Measurements from ENCODE around the gene ZFP92. TPM values are rescaled to one million over a fixed set of nuclear protein-coding genes. Genes with fewer than 3 reads are reported as not detected.

The ZFP92 gene
- polyA plus RNA-seq, 2 donors: 0.04 to 0.05 TPM

DNA sequence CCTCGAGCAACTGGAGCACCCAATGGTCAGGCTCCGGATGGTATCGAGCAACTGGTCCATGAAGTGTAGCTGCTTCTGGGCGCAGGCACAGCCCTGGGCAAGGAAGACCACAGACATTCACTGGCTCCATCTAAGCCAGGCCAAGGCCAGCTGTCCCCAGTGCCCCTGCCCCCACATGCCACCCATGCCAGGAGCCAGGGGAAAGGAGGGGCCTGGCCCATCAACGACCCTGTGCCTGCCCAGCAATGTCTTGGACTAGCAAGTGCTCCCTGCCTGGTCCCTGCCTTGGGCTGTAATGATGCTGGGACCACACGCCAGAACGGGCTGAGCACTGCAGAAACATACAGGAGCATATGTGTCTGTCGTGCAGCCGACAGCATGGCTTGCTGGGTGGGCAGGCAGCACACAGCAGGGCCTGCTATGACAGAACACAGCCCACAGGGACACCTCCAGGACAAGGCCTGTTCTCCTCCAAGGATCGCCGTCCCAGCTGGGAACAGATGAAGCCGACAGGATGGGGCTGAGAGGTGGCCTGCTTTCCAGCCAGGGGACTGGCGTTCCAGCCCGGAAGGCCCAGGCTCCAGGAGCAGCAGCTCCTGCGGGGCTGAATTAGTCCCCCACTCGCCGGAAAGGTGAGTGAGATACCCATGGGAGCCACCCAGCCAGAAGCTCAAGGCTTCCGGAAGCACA, 46.0 kb downstream of the ZFP92 start:
- peaks cover 3 to 10% of the 10 kb centered on the region in 2 donors for H3K36me3 ChIP-seq (ENCODE audit: control insufficient read depth in 2 of 2, insufficient read depth in 2 of 2, low read length in 1 of 2)
- no peak overlapping the region for H3K4me3 ChIP-seq (ENCODE audit: low read depth in 1 of 2, low read length in 2 of 2)
- 86 to 92% methylated on average over 18 of the region's 18 CpGs for WGBS, 2 donors
- H3K4me1 ChIP-seq (ENCODE audit: control insufficient read depth in 2 of 2, insufficient read depth in 2 of 2, low read length in 1 of 2): peaks cover 0 to 8% of the 10 kb centered on the region in 2 donors
- H3K27ac ChIP-seq (ENCODE audit: low read depth in 2 of 2, low read length in 1 of 2): no peak overlapping the region
- H3K9me3 ChIP-seq (ENCODE audit: control insufficient read depth in 2 of 2, insufficient read depth in 1 of 2, low read depth in 1 of 2, low read length in 1 of 2): no peaks in the 10 kb centered on the region
- no peaks in the 10 kb centered on the region for H3K27me3 ChIP-seq (ENCODE audit: control insufficient read depth in 1 of 2, insufficient read depth in 2 of 2, low read length in 2 of 2)

DNA sequence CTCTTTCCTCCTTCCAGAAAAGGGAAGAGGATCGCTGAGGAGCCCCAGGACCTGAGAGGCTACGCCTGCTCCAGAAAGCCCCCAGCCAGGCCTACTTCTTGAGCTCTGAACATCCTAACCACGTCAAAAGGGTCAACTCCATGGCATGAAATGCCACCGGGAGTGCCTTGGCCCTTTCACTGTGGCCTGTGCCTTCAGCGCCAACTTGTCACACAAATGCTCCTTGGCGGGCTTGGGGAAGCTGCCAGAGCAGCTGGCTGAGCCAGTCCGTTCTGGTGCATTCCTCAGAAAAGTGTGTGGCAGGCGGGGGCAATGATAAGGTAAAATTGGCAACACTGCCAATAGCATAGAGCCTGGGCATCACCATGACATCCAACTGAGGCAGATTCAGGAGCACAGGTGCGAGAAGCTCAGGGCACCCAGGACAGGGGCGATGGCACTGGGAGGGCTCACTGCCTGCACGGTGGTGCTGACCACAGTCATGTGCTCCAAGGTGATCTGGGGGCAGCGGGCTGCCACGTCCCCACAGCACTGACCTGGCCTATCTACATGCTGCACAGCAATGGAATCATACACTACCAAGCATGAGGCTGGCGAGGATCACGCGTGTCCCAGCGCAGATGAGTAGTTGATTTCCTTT, 46.7 kb downstream of the ZFP92 start:
- Histone ChIP-seq H3K36me3 (ENCODE audit: control insufficient read depth in 2 of 2, insufficient read depth in 2 of 2, low read length in 1 of 2) (peaks cover 3 to 10% of the 10 kb centered on the region in 2 donors), H3K27ac (ENCODE audit: low read depth in 2 of 2, low read length in 1 of 2) (no peak overlapping the region), H3K4me1 (ENCODE audit: control insufficient read depth in 2 of 2, insufficient read depth in 2 of 2, low read length in 1 of 2) (peaks cover 0 to 8% of the 10 kb centered on the region in 2 donors), H3K9me3 (ENCODE audit: control insufficient read depth in 2 of 2, insufficient read depth in 1 of 2, low read depth in 1 of 2, low read length in 1 of 2) (no peaks in the 10 kb centered on the region), H3K4me3 (ENCODE audit: low read depth in 1 of 2, low read length in 2 of 2) (no peak overlapping the region), H3K27me3 (ENCODE audit: control insufficient read depth in 1 of 2, insufficient read depth in 2 of 2, low read length in 2 of 2) (no peaks in the 10 kb centered on the region)
- 88 to 91% methylated on average over 17 of the region's 17 CpGs for WGBS, 2 donors

DNA sequence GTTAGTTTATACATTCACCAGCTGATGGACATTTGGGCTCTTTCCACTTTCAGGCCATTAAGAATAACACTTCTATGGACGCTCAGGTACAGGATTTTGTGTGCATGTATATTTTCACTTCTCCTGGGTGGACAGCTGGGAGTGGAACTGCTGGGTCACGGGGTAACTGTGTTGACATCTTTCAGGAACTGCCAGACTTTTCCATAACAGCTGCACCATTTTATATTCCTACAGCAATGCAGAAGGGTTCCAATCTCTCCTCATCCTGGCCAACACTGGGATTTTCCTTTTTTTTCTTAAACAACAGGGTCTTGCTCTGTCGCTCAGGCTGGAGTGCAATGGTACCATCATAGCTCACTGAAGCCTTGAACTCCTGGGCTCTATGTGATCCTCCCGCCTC, 47.2 kb downstream of the ZFP92 start:
- whole genome bisulfite sequencing, 2 donors: 86 to 88% methylated on average over 4 of the region's 4 CpGs
- H3K27me3 ChIP-seq (ENCODE audit: control insufficient read depth in 1 of 2, insufficient read depth in 2 of 2, low read length in 2 of 2): no peaks in the 10 kb centered on the region
- H3K36me3 ChIP-seq (ENCODE audit: control insufficient read depth in 2 of 2, insufficient read depth in 2 of 2, low read length in 1 of 2): peaks cover 3 to 10% of the 10 kb centered on the region in 2 donors
- peaks cover 0 to 8% of the 10 kb centered on the region in 2 donors for H3K4me1 ChIP-seq (ENCODE audit: control insufficient read depth in 2 of 2, insufficient read depth in 2 of 2, low read length in 1 of 2)
- H3K4me3 ChIP-seq (ENCODE audit: low read depth in 1 of 2, low read length in 2 of 2): no peak overlapping the region
- no peak overlapping the region for H3K27ac ChIP-seq (ENCODE audit: low read depth in 2 of 2, low read length in 1 of 2)
- no peaks in the 10 kb centered on the region for H3K9me3 ChIP-seq (ENCODE audit: control insufficient read depth in 2 of 2, insufficient read depth in 1 of 2, low read depth in 1 of 2, low read length in 1 of 2)

DNA sequence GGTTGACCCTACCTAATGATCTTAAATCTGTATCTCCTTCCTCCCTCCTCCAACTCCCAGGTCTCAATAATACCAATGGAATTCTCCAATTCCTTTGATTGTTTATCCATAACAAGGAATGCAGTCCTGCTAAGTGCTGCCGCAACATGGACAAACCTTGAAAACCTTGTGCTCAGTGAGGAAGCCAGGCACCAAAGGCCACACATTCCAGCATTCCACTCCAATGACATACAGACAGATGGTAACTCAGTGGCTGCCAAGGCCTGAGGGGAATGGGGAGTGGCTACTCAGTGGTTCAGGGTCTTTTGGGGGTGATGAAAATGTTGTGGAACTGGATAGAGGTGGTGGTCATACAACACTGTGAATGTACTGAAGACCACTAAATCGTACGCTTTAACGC, 48.7 kb downstream of the ZFP92 start:
- Histone ChIP-seq H3K4me3 (ENCODE audit: low read depth in 1 of 2, low read length in 2 of 2) (no peak overlapping the region), H3K4me1 (ENCODE audit: control insufficient read depth in 2 of 2, insufficient read depth in 2 of 2, low read length in 1 of 2) (peaks cover 0 to 8% of the 10 kb centered on the region in 2 donors), H3K27ac (ENCODE audit: low read depth in 2 of 2, low read length in 1 of 2) (no peak overlapping the region), H3K27me3 (ENCODE audit: control insufficient read depth in 1 of 2, insufficient read depth in 2 of 2, low read length in 2 of 2) (no peaks in the 10 kb centered on the region), H3K9me3 (ENCODE audit: control insufficient read depth in 2 of 2, insufficient read depth in 1 of 2, low read depth in 1 of 2, low read length in 1 of 2) (no peaks in the 10 kb centered on the region), H3K36me3 (ENCODE audit: control insufficient read depth in 2 of 2, insufficient read depth in 2 of 2, low read length in 1 of 2) (peaks cover 3 to 8% of the 10 kb centered on the region in 2 donors)
- 88 to 94% methylated on average over 4 of the region's 4 CpGs for WGBS, 2 donors

DNA sequence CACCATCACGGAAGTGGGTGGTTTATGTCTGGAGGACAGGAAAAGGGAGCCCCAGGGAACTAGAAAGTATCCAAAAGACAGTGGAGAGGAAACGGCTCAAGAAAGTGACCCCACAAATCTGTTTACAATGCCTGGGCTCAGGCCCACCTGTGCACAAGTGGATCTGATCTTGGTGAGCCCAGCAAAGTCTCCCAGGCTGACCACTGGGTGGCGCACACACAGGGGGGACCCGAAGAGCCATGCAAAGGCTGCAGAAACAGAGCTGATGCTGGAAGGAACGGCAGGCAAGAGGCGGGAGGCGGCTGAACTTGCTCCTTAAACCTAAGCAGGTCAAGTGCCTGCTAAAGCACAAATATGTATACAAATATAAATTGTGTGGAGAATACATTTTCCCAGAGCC, 49.6 kb downstream of the ZFP92 start:
- Histone ChIP-seq H3K4me1 (ENCODE audit: control insufficient read depth in 2 of 2, insufficient read depth in 2 of 2, low read length in 1 of 2) (peaks cover 0 to 8% of the 10 kb centered on the region in 2 donors), H3K27me3 (ENCODE audit: control insufficient read depth in 1 of 2, insufficient read depth in 2 of 2, low read length in 2 of 2) (no peaks in the 10 kb centered on the region), H3K36me3 (ENCODE audit: control insufficient read depth in 2 of 2, insufficient read depth in 2 of 2, low read length in 1 of 2) (peaks cover 3 to 4% of the 10 kb centered on the region in 2 donors), H3K4me3 (ENCODE audit: low read depth in 1 of 2, low read length in 2 of 2) (no peak overlapping the region), H3K9me3 (ENCODE audit: control insufficient read depth in 2 of 2, insufficient read depth in 1 of 2, low read depth in 1 of 2, low read length in 1 of 2) (no peaks in the 10 kb centered on the region), H3K27ac (ENCODE audit: low read depth in 2 of 2, low read length in 1 of 2) (no peak overlapping the region)
- 42 to 55% methylated on average over 7 of the region's 7 CpGs for WGBS, 2 donors

Other genes with a start within 250 kb of the ZFP92 start
- not detected for gene MAGEA1, start 232.2 kb upstream of the ZFP92 start, polyA plus RNA-seq
- gene PNMA6F, start 89.7 kb upstream of the ZFP92 start, polyA plus RNA-seq: not detected
- 1 to 10 TPM in 1 of 2 donors, under 1 TPM in 1; 0.71 to 1.6 TPM for gene ZNF275, start 77.3 kb upstream of the ZFP92 start, polyA plus RNA-seq
- gene PNMA6E, start 10.1 kb upstream of the ZFP92 start, polyA plus RNA-seq: not detected
- gene TREX2, start 34.6 kb downstream of the ZFP92 start, polyA plus RNA-seq: 1 to 10 TPM; 1.9 to 2.8 TPM
- 10 to 100 TPM; 14.7 to 27.1 TPM for gene HAUS7, start 59.1 kb downstream of the ZFP92 start, polyA plus RNA-seq
- gene BGN, start 83.5 kb downstream of the ZFP92 start, polyA plus RNA-seq: 10 to 100 TPM; 11.6 to 13.4 TPM
- not detected for gene ATP2B3, start 106.2 kb downstream of the ZFP92 start, polyA plus RNA-seq
- 10 to 100 TPM; 20.1 to 24.7 TPM for gene CCNQ, start 187.7 kb downstream of the ZFP92 start, polyA plus RNA-seq
- gene DUSP9, start 235.7 kb downstream of the ZFP92 start, polyA plus RNA-seq: under 1 TPM; 0.18 to 0.46 TPM